Esophagus muscularis mucosa (tissue), 3 donors: ENCODE measurements around the gene RILPL1.

Experiments used
- CTCF ChIP-seq, 3 experiments: fragments of 200-600 bp in 2 of 3; fragments of 450-650 bp in 1 of 3; sonication (generic) in 2 of 3; IDR thresholded peaks; one replicate each; pipeline ENCODE4 v1.5.1; 2017 to 2019; ENCODE audit warnings: antibody characterized with exemption in 3 of 3, mild to moderate bottlenecking in 2 of 3, moderate library complexity in 1 of 3
- POLR2A ChIP-seq: fragments of 450-650 bp; IDR thresholded peaks from one replicate; pipeline ENCODE4 v1.6.1; 2017; ENCODE audit warnings: antibody characterized with exemption, moderate library complexity, mild to moderate bottlenecking, low read depth

DNA sequence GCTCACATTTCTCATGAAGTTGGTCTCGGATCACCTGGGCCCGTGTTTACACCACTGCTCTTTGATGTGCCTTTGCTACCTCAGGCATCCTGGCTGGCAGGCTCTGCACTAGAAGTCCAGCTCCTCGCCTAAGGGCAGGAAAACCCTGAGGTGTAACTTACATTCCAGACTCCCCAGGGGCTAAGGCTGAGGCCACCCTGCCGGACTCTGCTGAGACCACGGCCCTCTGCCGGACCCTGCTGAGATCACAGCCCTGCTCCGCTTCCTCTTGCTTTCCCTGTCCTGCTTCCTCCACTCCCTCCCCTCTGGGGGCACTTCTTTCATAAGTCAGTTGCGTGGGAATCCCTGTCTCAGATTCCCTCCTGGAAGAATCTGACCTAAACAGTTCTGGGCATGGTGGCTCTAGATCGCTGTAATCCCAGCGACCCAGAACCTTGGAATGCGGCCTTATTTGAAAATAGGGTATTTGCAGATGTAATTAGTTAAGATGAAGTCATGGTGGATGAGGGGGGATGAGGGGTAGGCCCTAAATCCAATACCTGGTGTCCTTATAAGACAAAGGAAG, 17.2 kb downstream of the RILPL1 start:
- TF ChIP-seq POLR2A (no peak), CTCF (IDR thresholded peaks at IDR 0.05) (no peak)
